Stimulated activated CD4-positive, alpha-beta T cell treated with anti-CD3 and anti-CD28 coated beads, Interleukin-15, amount 100 ng/mL, for 48 hours (primary cell): Measurements from ENCODE around the gene DDHD1.
A peak's percentile ranks its signal among the peaks of the same experiment; 100 is the strongest.
"Not testable (repeated sequence)": the region's sequence is repeated elsewhere in the genome, so short reads cannot be mapped to it uniquely, and the experiment has no call there.

Source experiments
- DNase-seq, 2 donors: peaks; one replicate each; pipeline ENCODE4 v3.0.0-alpha.2; 2020; ENCODE audit warnings: low read depth in 2 of 2

Gene DDHD1

GRCh38 chr14:53152887-53153701, at the start of gene DDHD1:
Gene DDHD1, minus strand, starts transcription at chr14:53153323. Its CDS starts 225 bp downstream, at chr14:53153098.
- DNase-seq: peak; percentile 61 to 68

DNA sequence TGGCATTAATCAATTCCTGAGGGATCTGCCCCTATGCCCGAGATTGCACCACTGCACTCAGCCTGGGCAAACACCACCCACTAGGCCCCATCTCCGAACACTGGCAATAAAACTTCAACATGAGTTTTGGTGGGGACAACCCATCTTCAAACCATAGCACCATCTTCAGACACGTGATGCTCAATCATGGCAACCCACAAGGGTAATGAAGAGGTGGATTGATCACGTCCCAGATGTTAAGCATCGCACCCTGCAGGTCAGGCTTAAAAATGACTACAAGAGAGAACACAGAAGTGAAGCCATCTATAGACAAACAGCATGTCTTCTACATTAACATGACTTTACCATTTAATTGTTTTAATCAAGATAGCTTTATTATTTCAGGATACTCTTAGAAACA, 42.8 kb upstream of the DDHD1 start:
- no peak for DNase-seq

DNA sequence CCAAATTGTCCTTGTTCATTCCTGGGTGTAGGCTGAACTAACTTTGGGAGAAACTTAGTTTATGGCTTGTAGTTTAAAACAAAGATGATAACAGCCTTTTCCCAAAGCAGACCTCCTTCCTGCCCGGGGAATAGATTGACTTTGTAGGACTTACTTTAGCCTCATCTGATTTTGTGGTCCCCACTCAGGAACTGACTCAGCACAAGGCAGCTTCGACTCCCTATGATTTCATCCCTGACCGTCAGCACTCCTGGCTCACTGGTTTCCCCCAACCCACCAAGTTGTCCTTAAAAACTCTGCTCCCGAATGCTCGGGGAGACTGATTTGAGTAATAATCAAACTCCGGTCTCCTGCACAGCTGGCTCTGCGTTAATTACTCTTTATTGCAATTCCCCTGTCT, 40.1 kb upstream of the DDHD1 start:
- no peak for DNase-seq

GRCh38 chr14:53192052-53192760, 39.1 kb upstream of the DDHD1 start:
- DNase-seq: no peak

- peak; percentile 67 to 72 for DNase-seq
These were observed 37.8 kb upstream of the DDHD1 start for GRCh38 chr14:53190938-53191337.

DNA sequence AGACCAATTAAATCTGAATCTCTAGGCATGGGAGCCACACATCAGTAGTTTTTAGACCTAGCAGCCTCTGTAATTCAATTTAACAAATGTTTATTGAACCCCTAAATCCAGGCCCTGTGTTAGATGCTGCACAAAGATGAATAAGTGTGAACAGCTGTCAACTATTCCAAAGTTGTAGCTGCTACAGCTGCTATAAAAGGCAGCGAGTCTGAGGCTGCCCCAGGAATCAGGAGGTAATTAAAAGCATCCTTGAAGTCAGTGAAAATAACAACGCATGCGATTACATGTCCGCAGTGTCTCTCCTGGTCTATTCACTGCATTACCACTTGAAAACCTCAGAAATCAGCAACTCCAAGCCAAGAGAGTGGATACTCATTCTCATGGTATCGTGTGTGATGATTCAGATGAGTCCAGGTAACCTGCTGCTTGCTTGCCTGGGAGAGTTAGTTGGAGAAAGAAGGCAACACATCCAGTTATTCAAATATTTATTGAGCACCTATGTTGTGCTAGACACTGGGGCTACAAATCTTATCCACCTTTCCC, 34.9 kb upstream of the DDHD1 start:
- DNase-seq: no peak

GRCh38 chr14:53186532-53186931, 33.4 kb upstream of the DDHD1 start:
- no peak for DNase-seq

DNA sequence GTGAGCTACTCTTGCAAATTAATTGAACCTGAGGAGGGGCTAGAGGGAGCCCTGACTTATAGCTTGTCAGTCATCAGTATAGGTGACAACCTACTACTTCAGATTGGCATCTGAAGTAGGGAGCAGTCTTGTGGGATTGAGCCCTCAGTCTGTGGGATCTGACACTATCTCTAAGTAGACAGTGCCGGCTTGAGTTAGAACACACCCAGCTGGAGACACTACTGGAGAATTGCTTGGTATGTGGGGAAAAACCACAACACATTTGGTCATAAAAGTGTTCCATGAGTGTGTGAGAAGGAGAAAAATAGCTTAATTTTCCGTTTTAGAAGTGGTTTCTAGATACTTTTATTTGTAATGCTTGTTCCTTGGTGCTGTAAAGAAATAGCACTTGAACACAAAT, 30.5 kb upstream of the DDHD1 start:
- no peak for DNase-seq

- no peak for DNase-seq
These were observed 29.9 kb upstream of the DDHD1 start for GRCh38 chr14:53183056-53183455.

DNA sequence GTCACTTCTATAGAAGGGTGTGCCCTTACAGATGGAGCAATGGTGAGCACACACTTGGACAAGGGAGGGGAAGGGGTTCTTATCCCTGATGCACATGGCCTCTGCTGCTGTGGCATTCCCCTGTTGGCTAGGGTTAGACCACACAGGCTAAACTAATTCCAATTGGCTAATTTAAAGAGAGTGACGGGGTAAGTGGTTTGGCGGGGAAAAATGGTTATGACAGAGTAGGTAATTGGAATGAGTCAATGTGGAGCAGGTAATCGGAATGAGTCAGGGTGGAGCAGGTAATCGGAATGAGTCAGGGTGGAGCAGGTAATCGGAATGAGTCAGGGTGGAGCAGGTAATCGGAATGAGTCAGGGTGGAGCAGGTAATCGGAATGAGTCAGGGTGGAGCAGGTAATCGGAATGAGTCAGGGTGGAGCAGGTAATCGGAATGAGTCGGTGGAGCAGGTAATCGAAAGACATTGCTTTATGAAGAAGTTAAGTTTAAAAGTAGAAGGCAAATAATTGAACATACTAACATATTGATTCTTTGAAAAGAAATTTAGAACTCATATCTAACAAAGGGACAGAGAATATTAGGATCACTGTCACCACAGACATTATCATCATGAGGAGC, 28.4 kb upstream of the DDHD1 start:
- DNase-seq: not testable (repeated sequence)

GRCh38 chr14:53180272-53181221, 27.4 kb upstream of the DDHD1 start:
- DNase-seq: peak in 1 of 2 donors; percentile 27

GRCh38 chr14:53179486-53180005, 26.4 kb upstream of the DDHD1 start:
- DNase-seq: not testable (repeated sequence)

DNA sequence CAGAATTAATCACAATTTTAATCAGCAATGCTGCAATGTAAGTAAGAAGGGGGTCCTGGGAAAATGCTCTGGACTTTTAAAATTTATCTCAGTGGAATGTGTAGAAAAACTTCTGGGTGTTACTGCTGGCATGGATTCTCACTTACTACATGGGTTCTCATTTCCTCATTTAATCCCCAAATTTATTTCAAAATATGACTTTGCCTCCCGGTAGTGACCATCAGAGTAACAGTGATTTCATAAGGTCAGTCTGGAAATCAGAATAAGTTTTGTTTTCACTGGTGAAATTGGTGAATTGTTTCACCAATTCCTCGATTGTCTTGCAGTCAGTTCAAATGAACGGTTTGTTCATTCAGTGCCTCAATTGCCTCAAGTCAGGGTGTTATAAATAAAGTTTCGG, 22.3 kb upstream of the DDHD1 start:
- no peak for DNase-seq

- DNase-seq: no peak
These were observed 21.8 kb upstream of the DDHD1 start for GRCh38 chr14:53174918-53175317.

DNA sequence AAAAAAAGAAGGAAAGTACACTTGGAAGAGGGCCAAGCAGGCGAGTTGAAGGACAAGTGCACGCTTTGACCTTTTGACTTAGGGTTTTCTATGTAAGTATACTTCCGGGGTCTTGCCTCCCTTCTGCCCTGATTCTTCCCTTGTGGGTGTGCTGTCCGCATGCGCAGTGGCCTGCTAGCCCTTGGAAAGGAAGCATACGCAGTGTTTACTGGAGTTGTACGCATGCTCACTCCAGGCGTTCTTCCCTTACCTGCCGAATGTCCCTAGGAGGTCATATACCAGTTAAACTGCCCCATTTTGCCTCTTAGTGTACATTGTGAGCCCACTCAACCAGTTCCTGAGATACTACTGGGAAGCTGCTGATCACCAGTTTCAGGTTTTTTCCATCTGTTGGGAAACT, 15.7 kb upstream of the DDHD1 start:
- DNase-seq: no peak

GRCh38 chr14:53167602-53168328, 14.6 kb upstream of the DDHD1 start:
- DNase-seq: no peak

- DNase-seq: no peak
These were observed 8.8 kb upstream of the DDHD1 start for GRCh38 chr14:53161758-53162435.

- no peak for DNase-seq
These were observed 3.1 kb upstream of the DDHD1 start for GRCh38 chr14:53156238-53156637.

DNA sequence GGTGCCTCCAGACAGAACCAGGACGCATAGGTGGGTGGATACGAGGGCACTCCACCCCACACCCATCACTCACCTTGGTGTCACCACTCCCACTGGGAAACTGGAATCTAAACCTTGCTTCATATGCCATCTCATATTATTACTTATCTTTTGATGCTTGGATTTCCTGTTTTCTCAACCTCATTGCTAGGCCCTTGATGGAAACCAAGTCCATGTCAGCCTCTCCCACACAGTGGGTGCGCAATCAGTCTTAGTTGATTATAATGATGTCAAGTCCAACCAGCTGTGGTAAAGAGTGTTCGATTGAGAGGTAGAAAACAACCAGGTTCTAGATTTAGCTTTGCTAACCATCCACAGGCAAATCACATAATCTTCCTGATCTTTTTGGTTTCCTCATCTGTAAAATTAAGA, 584 bp upstream of the DDHD1 start:
- peak; percentile 10 to 33 for DNase-seq
